HG03045 (cell line): ENCODE data around the gene PPP2R1B.
A peak's percentile ranks its signal among the peaks of the same experiment; 100 is the strongest.
"Not testable (repeated sequence)": the region's sequence is repeated elsewhere in the genome, so short reads cannot be mapped to it uniquely, and the experiment has no call there.

Experiments used
- ATAC-seq: cut with Tn5 transposase; IDR thresholded peaks from one replicate; pipeline ENCODE4 v1.9.1; 2021; ENCODE audit warnings: mild to moderate bottlenecking, moderate library complexity; ENCODE audit not compliant: unreplicated experiment

PPP2R1B gene

GRCh38 chr11:111784311-111784710 lies 18.1 kb upstream of the PPP2R1B start:
- ATAC-seq, result not testable (repeated sequence)

GRCh38 chr11:111782109-111782741 lies 16.0 kb upstream of the PPP2R1B start:
- ATAC-seq, result no peak

- ATAC-seq, result no peak
Observed at GRCh38 chr11:111779118-111779517, 12.9 kb upstream of the PPP2R1B start.

- ATAC-seq, result no peak
Observed at GRCh38 chr11:111778047-111778558, 11.9 kb upstream of the PPP2R1B start.

- peak; percentile 58 for ATAC-seq
Observed at GRCh38 chr11:111777094-111778046, 11.2 kb upstream of the PPP2R1B start.

- peak; percentile 97 for ATAC-seq
Observed at GRCh38 chr11:111776398-111777093, 10.4 kb upstream of the PPP2R1B start.

GRCh38 chr11:111774955-111775710 lies 8.9 kb upstream of the PPP2R1B start:
- no peak for ATAC-seq

- no peak for ATAC-seq
Observed at GRCh38 chr11:111772535-111772934, 6.3 kb upstream of the PPP2R1B start.

GRCh38 chr11:111771205-111771604 lies 5.0 kb upstream of the PPP2R1B start:
- ATAC-seq, result not testable (repeated sequence)

- ATAC-seq, result no peak
Observed at GRCh38 chr11:111770581-111771134, 4.5 kb upstream of the PPP2R1B start.

GRCh38 chr11:111766834-111767142 lies 599 bp upstream of the PPP2R1B start:
- ATAC-seq, result no peak

GRCh38 chr11:111765320-111765983 lies 737 bp downstream of the PPP2R1B start:
- peak; percentile 44 for ATAC-seq

- no peak for ATAC-seq
Observed at GRCh38 chr11:111764621-111765020, 1.6 kb downstream of the PPP2R1B start.

GRCh38 chr11:111762981-111763643 lies 3.1 kb downstream of the PPP2R1B start:
- ATAC-seq, result no peak

GRCh38 chr11:111762526-111762925 lies 3.7 kb downstream of the PPP2R1B start:
- ATAC-seq, result no peak

GRCh38 chr11:111761036-111761435 lies 5.2 kb downstream of the PPP2R1B start:
- ATAC-seq, result no peak

- ATAC-seq, result no peak
Observed at GRCh38 chr11:111759778-111760407, 6.3 kb downstream of the PPP2R1B start.

- no peak for ATAC-seq
Observed at GRCh38 chr11:111759376-111759775, 6.8 kb downstream of the PPP2R1B start.

GRCh38 chr11:111756097-111756496 lies 10.1 kb downstream of the PPP2R1B start:
- no peak for ATAC-seq
